GM21390 (cell line): Measurements from ENCODE around the gene ZNF382.

Source experiments
- ATAC-seq: cut with Tn5 transposase; IDR thresholded peaks from one replicate; pipeline ENCODE4 v1.9.1; 2021; ENCODE audit not compliant: unreplicated experiment

ZNF382 gene

DNA sequence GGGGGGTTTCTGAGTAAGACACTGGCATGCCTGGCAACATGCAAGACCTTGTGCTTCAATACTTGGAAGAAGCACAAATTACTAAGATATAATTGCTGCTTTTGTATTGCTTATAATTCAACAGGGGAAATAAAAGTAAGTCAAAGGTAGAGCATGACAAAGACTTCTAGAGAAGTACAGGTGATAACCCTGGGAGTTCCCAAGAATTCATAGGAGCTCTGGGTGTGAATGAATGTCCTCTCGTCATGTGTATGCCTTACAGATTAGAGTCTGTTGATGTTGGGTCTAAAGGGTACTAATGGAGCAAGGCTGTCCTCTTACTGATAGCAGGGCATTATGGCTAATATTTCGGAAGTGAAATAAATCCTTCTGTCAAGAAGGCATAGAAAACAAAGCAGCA lies 69.1 kb downstream of the ZNF382 start:
- no peak for ATAC-seq

DNA sequence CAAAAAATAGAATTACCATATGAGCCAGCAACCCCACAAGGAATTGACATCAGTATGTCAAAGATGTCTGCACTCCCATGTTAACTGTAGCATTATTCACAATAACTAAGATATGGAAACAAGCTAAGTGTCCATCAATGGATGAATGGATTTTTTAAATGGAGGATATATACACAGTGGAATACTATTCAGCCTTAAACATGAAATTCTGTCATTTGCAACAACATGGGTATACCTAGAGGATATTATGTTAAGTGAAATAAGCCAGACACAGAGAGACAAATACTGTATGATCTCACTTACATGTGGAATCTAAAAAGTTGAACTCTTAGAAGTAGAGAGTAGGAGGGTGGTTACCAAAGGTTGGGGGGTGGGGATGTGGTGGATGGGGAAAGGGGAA lies 74.3 kb downstream of the ZNF382 start:
- ATAC-seq: no peak
